Suprapubic skin (tissue), 4 donors: Measurements from ENCODE around the gene CMBL.

ENCODE experiments used
- CTCF ChIP-seq, 2 donors: fragments of 200-600 bp in 1 of 2; fragments of 450-650 bp in 1 of 2; sonication (generic) in 1 of 2; IDR thresholded peaks; one replicate each; pipeline ENCODE4 v1.5.1; 2016 to 2019; ENCODE audit warnings: antibody characterized with exemption in 2 of 2, mild to moderate bottlenecking in 1 of 2, moderate library complexity in 1 of 2
- EP300 ChIP-seq: sonication (generic); formaldehyde crosslinking; IDR thresholded peaks from one replicate; pipeline ENCODE4 v1.6.1; 2017; ENCODE audit warnings: antibody characterized with exemption
- POLR2AphosphoS5 ChIP-seq, 3 donors: sonication (generic); formaldehyde crosslinking; IDR thresholded peaks; one replicate each; pipeline ENCODE4 v1.6.1; 2017; ENCODE audit warnings: antibody characterized with exemption in 3 of 3

DNA sequence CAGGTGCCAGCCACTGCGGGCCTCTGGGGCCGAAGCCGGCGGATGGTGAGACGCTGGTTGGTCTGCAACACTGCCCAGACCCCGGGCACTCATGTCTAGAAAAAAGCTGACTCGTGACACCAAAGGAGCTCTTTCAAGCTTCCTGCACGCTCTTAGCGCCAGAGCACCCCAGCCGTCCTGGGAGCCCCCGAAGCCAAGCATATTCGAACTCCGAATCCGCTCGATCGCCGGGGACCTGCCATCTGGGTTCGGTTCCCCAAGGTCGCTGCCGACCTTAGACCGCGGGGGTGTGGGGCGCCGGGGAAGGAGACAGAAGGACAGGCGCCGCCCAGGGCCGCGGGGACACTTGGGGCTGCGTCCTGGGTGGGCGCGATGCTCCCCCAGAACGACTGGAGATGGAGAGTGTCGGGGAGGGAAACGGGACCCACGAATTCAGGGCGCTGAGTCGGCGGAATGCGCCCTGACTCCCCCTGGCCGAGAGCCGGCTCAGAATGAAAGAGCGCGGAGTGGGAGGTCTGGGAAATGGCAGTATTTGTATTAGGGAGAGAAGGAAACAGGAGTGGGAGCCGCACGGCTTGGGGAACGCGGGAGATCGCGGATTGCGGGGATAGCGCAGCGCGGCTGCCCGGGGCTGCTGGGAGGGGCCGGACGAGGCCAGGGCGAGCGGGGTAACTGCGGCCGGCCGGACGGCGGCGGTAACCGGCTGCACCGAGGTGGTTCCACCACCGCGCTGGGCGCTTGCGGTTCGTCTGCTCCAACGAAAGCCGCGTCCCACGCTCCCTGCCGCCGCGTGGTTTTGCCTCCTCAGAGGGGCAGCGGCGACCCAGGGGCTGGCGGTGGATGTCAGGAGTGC is 25.7 kb upstream of the CMBL start:
- TF ChIP-seq CTCF (IDR thresholded peaks at IDR 0.05) (no peak), POLR2AphosphoS5 (IDR thresholded peaks at IDR 0.05) (no peak), EP300 (no peak)
